GM18517 (cell line): ENCODE results near the gene TCF3.

ENCODE experiments used
- ATAC-seq: cut with Tn5 transposase; IDR thresholded peaks from one replicate; pipeline ENCODE4 v1.9.1; 2021; ENCODE audit warnings: mild to moderate bottlenecking, moderate library complexity; ENCODE audit not compliant: unreplicated experiment

The TCF3 gene

GRCh38 chr19:1632462-1633268, 19.8 kb downstream of the TCF3 start:
- no peak for ATAC-seq

GRCh38 chr19:1631557-1632100, 20.8 kb downstream of the TCF3 start:
- ATAC-seq, result no peak

GRCh38 chr19:1630811-1631210, 21.6 kb downstream of the TCF3 start:
- no peak for ATAC-seq

GRCh38 chr19:1630012-1630411, 22.4 kb downstream of the TCF3 start:
- ATAC-seq, result no peak

GRCh38 chr19:1629256-1629808, 23.1 kb downstream of the TCF3 start:
- no peak for ATAC-seq

- no peak for ATAC-seq
These were observed 25.2 kb downstream of the TCF3 start for GRCh38 chr19:1627194-1627593.

GRCh38 chr19:1626417-1627010, 25.9 kb downstream of the TCF3 start:
- ATAC-seq, result no peak

GRCh38 chr19:1624458-1624857, 28.0 kb downstream of the TCF3 start:
- no peak for ATAC-seq

- ATAC-seq, result no peak
These were observed 29.9 kb downstream of the TCF3 start for GRCh38 chr19:1622541-1622940.

GRCh38 chr19:1622007-1622406, 30.4 kb downstream of the TCF3 start:
- no peak for ATAC-seq

- no peak for ATAC-seq
These were observed 30.8 kb downstream of the TCF3 start for GRCh38 chr19:1621574-1621973.

- no peak for ATAC-seq
These were observed 31.4 kb downstream of the TCF3 start for GRCh38 chr19:1621021-1621420.

- ATAC-seq, result no peak
These were observed 31.9 kb downstream of the TCF3 start for GRCh38 chr19:1620502-1620901.

GRCh38 chr19:1619703-1620102, 32.7 kb downstream of the TCF3 start:
- ATAC-seq, result no peak

GRCh38 chr19:1619094-1619439, 33.3 kb downstream of the TCF3 start:
- ATAC-seq, result no peak

- no peak for ATAC-seq
These were observed 34.0 kb downstream of the TCF3 start for GRCh38 chr19:1618157-1619093.

GRCh38 chr19:1616875-1617274, 35.5 kb downstream of the TCF3 start:
- ATAC-seq, result no peak

- ATAC-seq, result no peak
These were observed 36.0 kb downstream of the TCF3 start for GRCh38 chr19:1616396-1616795.

GRCh38 chr19:1615156-1615765, 37.2 kb downstream of the TCF3 start:
- ATAC-seq, result no peak

- no peak for ATAC-seq
These were observed 38.4 kb downstream of the TCF3 start for GRCh38 chr19:1613808-1614570.
